ENCODE data around the gene SH2D3C. TPM values are rescaled to one million over a fixed set of nuclear protein-coding genes. Genes with fewer than 3 reads are reported as not detected.

SH2D3C gene
- total RNA-seq, 1 donor from 2014 or later: 59.4 TPM

DNA sequence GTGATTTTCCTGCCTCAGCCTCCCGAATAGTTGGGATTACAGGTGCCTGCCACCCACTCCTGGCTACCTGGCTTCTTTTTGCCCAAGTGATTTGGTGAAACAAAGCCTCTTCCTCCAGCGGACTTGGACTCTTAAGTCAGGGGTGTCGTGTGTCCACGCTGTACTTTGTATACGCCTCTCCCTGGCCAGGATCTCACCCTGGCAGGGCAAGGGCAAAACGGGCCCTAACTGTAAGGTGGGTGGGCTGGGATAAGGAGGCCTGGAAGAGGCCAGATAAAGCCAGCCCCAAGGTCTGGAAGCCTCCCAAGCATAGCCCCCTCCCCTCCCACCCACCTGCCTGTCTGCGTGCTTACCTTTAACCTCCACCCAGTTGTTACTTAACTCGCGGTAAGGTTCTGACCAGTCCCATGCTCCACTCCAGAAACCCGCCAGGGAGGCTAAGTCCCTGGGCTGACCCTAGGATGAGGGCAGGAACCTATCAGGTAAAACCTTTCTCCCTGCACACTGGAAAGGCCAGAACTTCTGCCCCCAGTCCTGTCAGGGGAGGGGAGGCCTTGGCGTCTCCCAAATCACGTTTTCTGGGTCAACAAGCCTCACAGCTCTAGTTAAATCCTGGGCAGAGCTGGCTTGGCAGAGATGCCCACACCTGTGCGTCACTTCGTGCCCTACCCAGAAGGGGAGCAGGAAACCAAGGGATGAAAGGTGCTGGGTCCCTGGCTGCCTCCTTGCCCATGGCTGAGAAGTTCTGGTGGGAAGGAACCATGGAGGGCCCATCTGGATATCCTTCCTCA is 15.7 kb upstream of the SH2D3C start:
- Histone ChIP-seq H3K27ac (peak overlapping the region; percentile 61), H3K36me3 (peaks cover 40% of the 10 kb centered on the region), H3K4me1 (peaks cover 45% of the 10 kb centered on the region), H3K27me3 (ENCODE audit: low read depth) (no peaks in the 10 kb centered on the region), H3K4me3 (no peak overlapping the region), H3K9me3 (no peaks in the 10 kb centered on the region)
- ATAC-seq: peak; percentile 74 to 80
- intact Hi-C loops (cut with DNase I): no loop called here
- TF ChIP-seq, protein P1, sequence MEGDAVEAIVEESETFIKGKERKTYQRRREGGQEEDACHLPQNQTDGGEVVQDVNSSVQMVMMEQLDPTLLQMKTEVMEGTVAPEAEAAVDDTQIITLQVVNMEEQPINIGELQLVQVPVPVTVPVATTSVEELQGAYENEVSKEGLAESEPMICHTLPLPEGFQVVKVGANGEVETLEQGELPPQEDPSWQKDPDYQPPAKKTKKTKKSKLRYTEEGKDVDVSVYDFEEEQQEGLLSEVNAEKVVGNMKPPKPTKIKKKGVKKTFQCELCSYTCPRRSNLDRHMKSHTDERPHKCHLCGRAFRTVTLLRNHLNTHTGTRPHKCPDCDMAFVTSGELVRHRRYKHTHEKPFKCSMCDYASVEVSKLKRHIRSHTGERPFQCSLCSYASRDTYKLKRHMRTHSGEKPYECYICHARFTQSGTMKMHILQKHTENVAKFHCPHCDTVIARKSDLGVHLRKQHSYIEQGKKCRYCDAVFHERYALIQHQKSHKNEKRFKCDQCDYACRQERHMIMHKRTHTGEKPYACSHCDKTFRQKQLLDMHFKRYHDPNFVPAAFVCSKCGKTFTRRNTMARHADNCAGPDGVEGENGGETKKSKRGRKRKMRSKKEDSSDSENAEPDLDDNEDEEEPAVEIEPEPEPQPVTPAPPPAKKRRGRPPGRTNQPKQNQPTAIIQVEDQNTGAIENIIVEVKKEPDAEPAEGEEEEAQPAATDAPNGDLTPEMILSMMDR (IDR thresholded peaks at IDR 0.05): no peak
- peak; percentile 59 for DNase-seq

DNA sequence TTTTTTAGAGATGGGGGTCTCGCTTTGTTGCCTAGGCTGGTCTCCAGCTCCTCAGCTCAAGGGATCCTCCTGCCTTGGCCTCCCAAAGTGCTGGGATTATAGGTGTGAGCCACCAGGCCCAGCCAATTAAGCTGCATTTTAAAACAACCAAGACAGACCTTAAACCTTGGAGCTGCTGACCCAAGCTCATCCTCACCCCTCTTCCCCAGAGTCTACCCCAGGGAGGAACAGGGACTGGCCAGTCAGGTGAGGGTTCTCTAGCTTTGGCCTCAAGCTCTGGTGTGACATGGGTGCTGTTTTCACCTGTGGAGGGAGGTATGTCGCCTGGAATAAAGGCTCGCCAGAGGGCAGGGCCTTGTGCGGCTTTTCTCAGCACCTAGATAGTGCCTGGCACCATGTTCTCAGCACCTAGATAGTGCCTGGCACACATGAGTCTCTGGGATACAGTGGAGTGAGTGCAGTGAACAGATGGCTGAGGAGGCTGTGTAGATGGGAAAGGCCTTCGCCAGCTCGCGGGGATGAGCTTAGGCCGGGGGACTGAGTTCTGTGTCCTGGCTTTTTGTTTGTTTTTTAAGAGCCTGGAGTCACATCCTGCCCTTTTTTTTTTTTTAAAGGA is 14.7 kb upstream of the SH2D3C start:
- intact Hi-C loops (cut with DNase I): no loop called here
- Histone ChIP-seq H3K36me3 (peaks cover 50% of the 10 kb centered on the region), H3K4me1 (peaks cover 55% of the 10 kb centered on the region), H3K4me3 (no peak overlapping the region), H3K27ac (peak overlapping the region; percentile 61), H3K27me3 (ENCODE audit: low read depth) (no peaks in the 10 kb centered on the region), H3K9me3 (no peaks in the 10 kb centered on the region)
- no peak for DNase-seq
- TF ChIP-seq, protein P1 (IDR thresholded peaks at IDR 0.05): no peak
- ATAC-seq: no peak

DNA sequence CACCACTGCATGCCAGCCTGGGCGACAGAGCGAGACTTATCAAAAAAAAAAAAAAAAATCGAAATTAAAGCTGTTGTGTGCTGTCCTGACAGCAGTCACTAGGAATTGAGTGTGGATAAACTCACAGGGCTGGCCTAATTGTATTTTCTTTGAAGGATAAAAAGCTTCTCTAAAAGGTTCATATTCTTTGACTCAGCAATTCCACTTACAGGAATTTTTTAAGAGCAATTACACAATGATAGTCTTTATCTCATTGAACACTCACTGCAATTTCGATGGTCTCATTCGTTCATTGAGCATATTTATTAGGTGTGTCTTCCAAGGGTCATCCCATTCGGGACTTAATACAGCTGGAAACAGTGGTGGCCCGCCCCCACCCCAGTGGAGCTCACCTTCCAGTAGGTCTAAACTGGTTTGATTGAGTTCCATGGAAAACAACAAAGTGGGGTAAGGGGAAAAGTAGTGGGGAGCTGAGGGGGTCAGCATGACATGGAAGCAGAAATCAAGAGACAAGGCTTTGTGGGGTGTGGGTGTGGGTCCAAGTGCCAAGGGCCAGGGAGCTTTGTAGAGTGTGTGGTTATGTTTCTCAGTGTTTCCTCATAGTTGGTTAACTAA is 14.1 kb upstream of the SH2D3C start:
- DNase-seq (no peak), ATAC-seq (no peak)
- Histone ChIP-seq H3K4me1 (peaks cover 62% of the 10 kb centered on the region), H3K27ac (no peak overlapping the region), H3K9me3 (no peaks in the 10 kb centered on the region), H3K36me3 (peaks cover 57% of the 10 kb centered on the region), H3K4me3 (no peak overlapping the region), H3K27me3 (ENCODE audit: low read depth) (no peaks in the 10 kb centered on the region)
- TF ChIP-seq, protein P1 (IDR thresholded peaks at IDR 0.05): no peak
- intact Hi-C loops (cut with DNase I): no loop called here

DNA sequence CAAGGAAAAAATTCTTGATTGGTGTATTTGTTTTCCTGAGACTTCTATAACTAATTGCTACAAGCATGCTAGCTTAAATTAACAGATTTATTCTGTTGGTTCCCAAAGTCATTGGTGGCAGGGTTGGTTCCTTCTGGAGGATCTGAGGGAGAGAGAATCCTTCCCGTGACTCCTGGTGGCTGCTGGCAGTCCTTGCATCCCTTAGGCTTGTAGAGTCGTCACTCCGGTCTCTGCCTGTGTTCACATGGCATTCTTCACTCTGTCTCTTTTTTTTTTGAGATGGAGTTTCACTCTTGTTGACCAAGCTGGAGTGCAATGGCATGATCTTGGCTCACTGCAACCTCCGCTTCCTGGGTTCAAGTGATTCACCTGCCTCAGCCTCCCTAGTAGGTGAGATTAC is 12.6 kb upstream of the SH2D3C start:
- Histone ChIP-seq H3K4me3 (no peak overlapping the region), H3K27ac (no peak overlapping the region), H3K36me3 (peaks cover 66% of the 10 kb centered on the region), H3K4me1 (peaks cover 61% of the 10 kb centered on the region), H3K9me3 (no peaks in the 10 kb centered on the region), H3K27me3 (ENCODE audit: low read depth) (no peaks in the 10 kb centered on the region)
- TF ChIP-seq, protein P1 (IDR thresholded peaks at IDR 0.05): no peak
- DNase-seq (no peak), ATAC-seq (no peak)
- intact Hi-C loops (cut with DNase I): no loop called here

DNA sequence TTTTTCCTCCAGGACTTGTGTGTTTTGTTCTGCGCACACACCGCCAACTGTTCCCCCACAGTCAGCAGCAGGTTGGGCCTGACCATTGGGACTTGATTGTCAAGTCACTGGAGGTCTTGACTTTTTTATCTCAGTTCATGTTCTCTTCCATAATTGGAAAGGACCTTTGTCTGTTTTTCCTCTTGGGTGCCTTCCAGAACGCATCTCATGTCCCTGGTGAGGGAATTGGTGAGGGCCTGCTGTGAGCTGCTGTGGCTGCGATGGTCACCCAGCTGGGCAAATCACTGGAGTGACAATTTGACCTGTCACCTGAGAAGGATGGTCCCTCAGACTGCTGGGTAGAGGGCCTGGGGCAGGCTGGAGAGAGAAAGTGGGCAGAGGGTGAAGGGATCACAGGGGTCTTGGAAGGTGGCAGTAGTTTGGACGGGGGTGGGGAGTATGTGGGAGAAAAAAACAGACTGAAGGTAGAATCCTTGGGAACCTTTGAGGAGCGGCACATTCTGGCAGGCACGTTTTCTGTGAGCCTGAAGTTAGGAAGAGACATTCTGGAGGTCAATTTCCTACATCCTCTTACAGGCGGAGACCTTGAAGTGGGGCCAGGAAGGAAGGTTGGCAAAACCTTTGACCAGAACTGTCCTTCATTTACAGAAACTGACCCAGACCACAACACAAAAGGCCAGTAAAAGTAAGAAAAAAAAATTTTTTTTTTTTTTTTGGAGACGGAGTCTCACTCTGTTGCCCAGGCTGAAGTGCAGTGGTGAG is 11.8 kb upstream of the SH2D3C start:
- intact Hi-C loops (cut with DNase I): no loop called here
- H3K27me3 ChIP-seq (ENCODE audit: low read depth): no peaks in the 10 kb centered on the region
- DNase-seq (no peak), ATAC-seq (no peak)
- peaks cover 66% of the 10 kb centered on the region for H3K36me3 ChIP-seq
- TF ChIP-seq, protein P1 (IDR thresholded peaks at IDR 0.05): no peak
- peaks cover 55% of the 10 kb centered on the region for H3K4me1 ChIP-seq
- H3K9me3 ChIP-seq: no peaks in the 10 kb centered on the region
- no peak overlapping the region for H3K27ac ChIP-seq
- no peak overlapping the region for H3K4me3 ChIP-seq

Data from lower lobe of right lung (tissue), 2 donors.